Body of pancreas (tissue), 4 donors: ENCODE data around the gene RSPRY1. TPM values are rescaled to one million over a fixed set of nuclear protein-coding genes. Genes with fewer than 3 reads are reported as not detected.
A peak's percentile ranks its signal among the peaks of the same experiment; 100 is the strongest.

Experiments used
- ATAC-seq: fragments of 150-250 bp; one replicate; pipeline ENCODE4 v1.9.1; 2016
- DNase-seq, 4 donors: peaks; one replicate each; pipeline ENCODE4 v3.0.0-alpha.2; 2019
- H3K27ac ChIP-seq, 4 donors: fragments of 200-600 bp; sonication (generic); 1 replicate in 3 of 4; 2 replicates in 1 of 4; pipeline versions ENCODE4 v1.5.1 to v1.6.1; 2016 to 2019; ENCODE audit warnings: mild to moderate bottlenecking in 1 of 4, mixed read lengths in 1 of 4, moderate library complexity in 1 of 4
- H3K27me3 ChIP-seq, 2 donors: fragments of 200-600 bp; sonication (generic); one replicate each; pipeline ENCODE4 v1.6.0; 2016; ENCODE audit warnings: mild to moderate bottlenecking in 1 of 2
- H3K36me3 ChIP-seq, 2 donors: fragments of 200-600 bp; sonication (generic); replicated peaks in 1 of 2; 2 replicates each; pipeline ENCODE4 v1.5.1; 2016; ENCODE audit warnings: low read depth in 2 of 2; ENCODE audit not compliant: insufficient read depth in 1 of 2
- H3K4me1 ChIP-seq: fragments of 200-600 bp; sonication (generic); one replicate; pipeline ENCODE4 v1.6.0; 2016
- H3K4me3 ChIP-seq, 2 donors: fragments of 200-600 bp; sonication (generic); 1 replicate in 1 of 2; 2 replicates in 1 of 2; pipeline ENCODE4 v1.5.1; 2016 to 2019
- H3K9me3 ChIP-seq, 3 donors: fragments of 200-600 bp; sonication (generic); 1 replicate in 2 of 3; 2 replicates in 1 of 3; pipeline ENCODE4 v1.5.1; 2016
- CTCF ChIP-seq, 7 experiments: fragments of 450-650 bp in 4 of 7; fragments of 200-600 bp in 3 of 7; sonication (generic) in 3 of 7; IDR thresholded peaks; one replicate each; pipeline ENCODE4 v1.5.1; 2016 to 2019; ENCODE audit warnings: antibody characterized with exemption in 7 of 7
- POLR2A ChIP-seq, 3 donors: fragments of 450-650 bp; IDR thresholded peaks; one replicate each; pipeline ENCODE4 v1.6.1; 2016; ENCODE audit warnings: antibody characterized with exemption in 3 of 3, mild to moderate bottlenecking in 2 of 3
- WGBS, 2 donors: methylation state at CpG; one replicate each; pipeline ENCODE4 v1.1.5; 2017; 5-methylcytosine and 5-hydroxymethylcytosine counted together
- intact Hi-C: fragments of 100-400 bp; cut with DNase I; formaldehyde crosslinking; loops from one replicate; pipeline ENCODE4 v1.15.1; 2023
- total RNA-seq, 2 donors: library from RNA; depleted of rRNA; stranded (reverse); fragments of >200 nt; gene quantifications; one replicate each; pipeline ENCODE4 v1.1.0, GENCODE V29; 2016

RSPRY1 gene
- total RNA-seq, 2 donors from 2014 or later, result 13.8 to 31.4 TPM

DNA sequence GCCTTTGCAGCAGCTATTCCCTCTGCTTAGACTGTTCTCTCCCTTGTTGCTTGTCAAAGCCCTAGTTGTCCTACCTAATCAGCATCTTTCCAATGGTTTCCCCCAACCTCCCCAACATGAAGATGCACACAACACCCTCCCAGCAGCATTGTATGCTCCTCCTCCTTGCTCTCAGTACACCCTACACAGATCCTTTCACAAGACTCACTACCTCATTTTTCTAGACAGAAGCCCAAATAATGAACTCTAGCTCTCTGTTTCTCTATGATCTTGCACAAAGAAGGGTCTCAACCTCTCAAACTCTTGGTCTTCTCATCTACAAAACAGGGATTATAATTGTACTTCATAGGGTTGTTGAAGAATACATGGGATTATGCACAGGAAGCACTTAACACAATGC lies 19.7 kb upstream of the RSPRY1 start:
- TF ChIP-seq CTCF (IDR thresholded peaks at IDR 0.05), result no peak
- no peak for TF ChIP-seq POLR2A (IDR thresholded peaks at IDR 0.05)
- no peaks in the 10 kb centered on the region for H3K9me3 ChIP-seq
- peaks cover 17% of the 10 kb centered on the region for H3K4me1 ChIP-seq
- peak overlapping the region in 3 of 4 donors; percentile 51 to 59 (median 57) for H3K27ac ChIP-seq
- ATAC-seq, result no peak
- DNase-seq, result no peak
- H3K4me3 ChIP-seq, result no peak overlapping the region
- intact Hi-C loops, result no loop called here
- peaks cover 0 to 14% of the 10 kb centered on the region in 2 donors for H3K36me3 ChIP-seq
- H3K27me3 ChIP-seq, result no peaks in the 10 kb centered on the region

- Histone ChIP-seq H3K27me3 (no peaks in the 10 kb centered on the region), H3K36me3 (peaks cover 0 to 17% of the 10 kb centered on the region in 2 donors), H3K4me3 (no peak overlapping the region), H3K4me1 (peaks cover 17% of the 10 kb centered on the region), H3K27ac (peak overlapping the region in 2 of 4 donors; percentile 57 to 59), H3K9me3 (no peaks in the 10 kb centered on the region)
- intact Hi-C loops, result no loop called here
- WGBS, 2 donors, result 79 to 87% methylated on average over 7 of the region's 7 CpGs
- DNase-seq (peak in 1 of 4 donors; percentile 22), ATAC-seq (no peak)
- TF ChIP-seq CTCF (IDR thresholded peaks at IDR 0.05), result no peak
- TF ChIP-seq POLR2A (IDR thresholded peaks at IDR 0.05), result peak in 1 of 3 donors; percentile 6
These were observed 19.2 kb upstream of the RSPRY1 start for GRCh38 chr16:57166951-57167350.

GRCh38 chr16:57167538-57167937 lies 18.6 kb upstream of the RSPRY1 start:
- intact Hi-C loops, result no loop called here
- peaks cover 17% of the 10 kb centered on the region for H3K4me1 ChIP-seq
- no peak for ATAC-seq
- no peaks in the 10 kb centered on the region for H3K27me3 ChIP-seq
- no peak overlapping the region for H3K4me3 ChIP-seq
- peaks cover 5 to 17% of the 10 kb centered on the region in 2 donors for H3K36me3 ChIP-seq
- no peaks in the 10 kb centered on the region for H3K9me3 ChIP-seq
- TF ChIP-seq POLR2A (IDR thresholded peaks at IDR 0.05) (no peak), CTCF (IDR thresholded peaks at IDR 0.05) (no peak)
- 67 to 69% methylated on average over 3 of the region's 3 CpGs for WGBS, 2 donors
- no peak for DNase-seq
- H3K27ac ChIP-seq, result peak overlapping the region in 1 of 4 donors; percentile 59

- intact Hi-C loops, result no loop called here
- 30 to 41% methylated on average over 4 of the region's 4 CpGs for WGBS, 2 donors
These were observed 18.2 kb upstream of the RSPRY1 start for GRCh38 chr16:57167953-57168352.

More at GRCh38 chr16:57167953-57168352, 18.2 kb upstream of the RSPRY1 start:
- no peaks in the 10 kb centered on the region for H3K9me3 ChIP-seq
- no peaks in the 10 kb centered on the region for H3K27me3 ChIP-seq
- no peak overlapping the region for H3K27ac ChIP-seq
- TF ChIP-seq POLR2A (IDR thresholded peaks at IDR 0.05) (no peak), CTCF (IDR thresholded peaks at IDR 0.05) (peak in 5 of 7 experiments; percentile 25 to 57 (median 38))
- peaks cover 6 to 18% of the 10 kb centered on the region in 2 donors for H3K36me3 ChIP-seq
- peaks cover 17% of the 10 kb centered on the region for H3K4me1 ChIP-seq
- ATAC-seq, result no peak
- H3K4me3 ChIP-seq, result no peak overlapping the region
- no peak for DNase-seq
